Hepatocyte (in vitro differentiated cells): ENCODE measurements around the gene CDC42EP1. TPM values are rescaled to one million over a fixed set of nuclear protein-coding genes. Genes with fewer than 3 reads are reported as not detected.

Source experiments
- DNase-seq: peaks from one replicate; pipeline ENCODE4 v3.0.0-alpha.2; 2016; ENCODE audit warnings: low spot score
- H2AFZ ChIP-seq: fragments of 200-600 bp; sonication (generic); 2 replicates; pipeline ENCODE4 v1.6.0; 2016; ENCODE audit warnings: antibody characterized with exemption, mild to moderate bottlenecking
- H3K27ac ChIP-seq: fragments of 200-600 bp; sonication (generic); 2 replicates; pipeline ENCODE4 v1.5.1; 2016; ENCODE audit warnings: mild to moderate bottlenecking
- H3K27me3 ChIP-seq: fragments of 200-600 bp; sonication (generic); 2 replicates; pipeline ENCODE4 v1.6.1; 2016
- H3K36me3 ChIP-seq: fragments of 200-600 bp; sonication (generic); replicated peaks from 2 replicates; pipeline ENCODE4 v1.5.1; 2016; ENCODE audit warnings: low read depth; ENCODE audit not compliant: insufficient read depth
- H3K4me1 ChIP-seq: fragments of 200-600 bp; sonication (generic); 2 replicates; pipeline ENCODE4 v1.5.1; 2016; ENCODE audit warnings: mild to moderate bottlenecking, moderate library complexity; ENCODE audit not compliant: insufficient read depth
- H3K4me2 ChIP-seq: fragments of 200-600 bp; sonication (generic); 2 replicates; pipeline ENCODE4 v1.6.0; 2016
- H3K4me3 ChIP-seq: fragments of 200-600 bp; sonication (generic); 2 replicates; pipeline ENCODE4 v1.5.1; 2016; ENCODE audit warnings: mild to moderate bottlenecking
- H3K79me2 ChIP-seq: fragments of 200-600 bp; sonication (generic); 2 replicates; pipeline ENCODE4 v1.6.0; 2017; ENCODE audit warnings: mild to moderate bottlenecking
- H3K9me2 ChIP-seq: fragments of 200-600 bp; sonication (generic); replicated peaks from 2 replicates; pipeline ENCODE4 v1.6.0; 2017; ENCODE audit warnings: mild to moderate bottlenecking; ENCODE audit not compliant: insufficient read depth
- H3K9me3 ChIP-seq: fragments of 200-600 bp; sonication (generic); 2 replicates; pipeline ENCODE4 v1.5.1; 2016; ENCODE audit warnings: low read depth, mild to moderate bottlenecking
- H4K20me1 ChIP-seq: fragments of 200-600 bp; sonication (generic); 2 replicates; pipeline ENCODE4 v1.6.0; 2016; ENCODE audit warnings: mild to moderate bottlenecking; ENCODE audit not compliant: insufficient read depth, poor library complexity, severe bottlenecking
- CTCF ChIP-seq: fragments of 200-600 bp; sonication (generic); IDR thresholded peaks from 2 replicates; pipeline ENCODE4 v1.5.1; 2016; ENCODE audit warnings: antibody characterized with exemption, mild to moderate bottlenecking; ENCODE audit not compliant: poor library complexity
- EZH2 ChIP-seq: fragments of 200-600 bp; sonication (generic); IDR thresholded peaks from 2 replicates; pipeline ENCODE4 v1.6.1; 2016; ENCODE audit warnings: antibody characterized with exemption, mild to moderate bottlenecking, borderline replicate concordance
- EZH2phosphoT487 ChIP-seq: fragments of 200-600 bp; sonication (generic); IDR thresholded peaks from one replicate; pipeline ENCODE4 v1.6.1; 2018; ENCODE audit warnings: antibody characterized with exemption, mild to moderate bottlenecking, low read depth, moderate library complexity; ENCODE audit not compliant: unreplicated experiment, severe bottlenecking
- WGBS: methylation state at CpG from one replicate; pipeline ENCODE4 v1.1.6; 2016; ENCODE audit warnings: low lambda C conversion rate; ENCODE audit errors: missing lambda C conversion rate; 5-methylcytosine and 5-hydroxymethylcytosine counted together
- polyA plus RNA-seq: library from polyadenylated mRNA; unstranded; fragments of >200 nt; fragmentation: Nextera tagmentation; extraction: Ambion mirVana; gene quantifications from 2 replicates; pipeline ENCODE4 v1.2.1, GENCODE V29; 2016
- total RNA-seq: library from RNA; depleted of rRNA; stranded (reverse); fragments of >200 nt; gene quantifications from 2 replicates; pipeline ENCODE4 v1.2.3, GENCODE V29; 2014

Gene CDC42EP1
- total and polyA plus RNA-seq, 2 experiments from 2014 or later, result 34.6 to 149 TPM

- Histone ChIP-seq H3K4me1 (peaks cover 50% of the 10 kb centered on the region), H3K36me3 (no peaks in the 10 kb centered on the region), H3K9me2 (no peaks in the 10 kb centered on the region), H3K27ac (no peak overlapping the region), H4K20me1 (peaks cover 33% of the 10 kb centered on the region), H3K9me3 (no peaks in the 10 kb centered on the region), H3K4me3 (no peak overlapping the region), H2AFZ (no peak overlapping the region), H3K4me2 (no peak overlapping the region), H3K27me3 (no peaks in the 10 kb centered on the region), H3K79me2 (peaks cover 64% of the 10 kb centered on the region)
- WGBS, result 95% methylated on average over 17 of the region's 17 CpGs
- no peak for DNase-seq
- no peak for TF ChIP-seq EZH2
- TF ChIP-seq EZH2phosphoT487, result no peak
- no peak for TF ChIP-seq CTCF
Measured at GRCh38 chr22:37565830-37566229, 5.5 kb downstream of the CDC42EP1 start.

GRCh38 chr22:37566329-37566837, 6.1 kb downstream of the CDC42EP1 start:
- H4K20me1 ChIP-seq, result peaks cover 33% of the 10 kb centered on the region
- H2AFZ ChIP-seq, result no peak overlapping the region
- no peaks in the 10 kb centered on the region for H3K36me3 ChIP-seq
- H3K4me2 ChIP-seq, result no peak overlapping the region
- H3K27ac ChIP-seq, result peak overlapping the region; percentile 2
- H3K4me3 ChIP-seq, result no peak overlapping the region
- no peaks in the 10 kb centered on the region for H3K9me2 ChIP-seq
- H3K9me3 ChIP-seq, result no peaks in the 10 kb centered on the region
- TF ChIP-seq EZH2phosphoT487, result no peak
- TF ChIP-seq EZH2, result no peak
- no peak for TF ChIP-seq CTCF
- H3K79me2 ChIP-seq, result peaks cover 59% of the 10 kb centered on the region
- H3K4me1 ChIP-seq, result peaks cover 55% of the 10 kb centered on the region
- no peak for DNase-seq
- H3K27me3 ChIP-seq, result no peaks in the 10 kb centered on the region
- 96% methylated on average over 23 of the region's 28 CpGs for WGBS

GRCh38 chr22:37566903-37567798, 6.9 kb downstream of the CDC42EP1 start:
- DNase-seq, result peak; percentile 91
- H3K27ac ChIP-seq, result peak overlapping the region; percentile 8
- TF ChIP-seq CTCF, result peak; percentile 92
- TF ChIP-seq EZH2phosphoT487, result no peak
- WGBS, result 58% methylated on average over 16 of the region's 16 CpGs
- H3K4me2 ChIP-seq, result no peak overlapping the region
- no peaks in the 10 kb centered on the region for H3K27me3 ChIP-seq
- H3K79me2 ChIP-seq, result peaks cover 55% of the 10 kb centered on the region
- peaks cover 30% of the 10 kb centered on the region for H4K20me1 ChIP-seq
- H3K4me1 ChIP-seq, result peaks cover 52% of the 10 kb centered on the region
- no peaks in the 10 kb centered on the region for H3K9me3 ChIP-seq
- no peaks in the 10 kb centered on the region for H3K9me2 ChIP-seq
- no peaks in the 10 kb centered on the region for H3K36me3 ChIP-seq
- no peak overlapping the region for H2AFZ ChIP-seq
- H3K4me3 ChIP-seq, result no peak overlapping the region
